Measurements from ENCODE around the gene FPR1.
A peak's percentile ranks its signal among the peaks of the same experiment; 100 is the strongest.
"Not testable (repeated sequence)": the region's sequence is repeated elsewhere in the genome, so short reads cannot be mapped to it uniquely, and the experiment has no call there.

FPR1 gene

DNA sequence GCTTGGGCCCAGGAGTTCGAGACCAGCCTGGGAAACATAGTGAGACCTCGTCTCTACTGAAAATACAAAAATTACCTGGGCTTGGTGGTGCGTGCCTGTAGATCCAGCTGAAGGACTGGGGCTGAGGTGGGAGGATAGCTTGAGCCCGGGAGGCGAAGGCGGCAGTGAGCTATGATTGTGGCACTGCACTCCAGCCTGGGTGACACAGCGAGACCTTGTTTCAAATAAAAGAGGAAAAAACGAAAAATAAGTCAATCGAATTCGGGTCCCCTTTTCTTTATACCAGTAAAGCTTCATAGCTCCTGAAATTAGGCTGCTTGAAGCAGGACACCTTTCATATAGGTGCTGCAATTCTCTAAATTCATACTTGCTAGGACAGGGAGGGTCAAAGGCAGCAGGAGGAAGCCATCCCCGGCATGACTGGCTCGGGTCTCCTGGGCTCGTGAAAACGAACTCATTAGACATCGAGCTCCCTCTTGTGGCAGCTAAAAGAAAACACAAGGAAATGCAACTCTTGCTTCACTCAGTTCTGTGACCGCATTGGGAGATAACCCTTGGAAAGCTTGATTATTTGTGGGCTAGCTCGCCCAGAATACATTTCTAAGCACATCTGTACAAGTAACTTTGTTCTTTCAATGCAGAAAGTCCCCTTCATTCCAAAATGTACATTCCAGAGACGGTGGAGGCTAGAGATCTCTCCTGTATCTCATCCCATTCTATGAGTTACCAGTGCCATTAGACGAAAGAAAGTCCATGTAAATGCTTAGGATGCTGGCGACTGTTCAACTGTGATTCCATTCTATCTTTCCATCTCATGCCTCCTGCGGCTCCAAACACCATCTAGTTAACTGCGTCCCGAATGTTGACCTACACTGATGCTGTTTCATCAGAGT lies 26.1 kb upstream of the FPR1 start:
- DNase-seq: peak; percentile 57

DNA sequence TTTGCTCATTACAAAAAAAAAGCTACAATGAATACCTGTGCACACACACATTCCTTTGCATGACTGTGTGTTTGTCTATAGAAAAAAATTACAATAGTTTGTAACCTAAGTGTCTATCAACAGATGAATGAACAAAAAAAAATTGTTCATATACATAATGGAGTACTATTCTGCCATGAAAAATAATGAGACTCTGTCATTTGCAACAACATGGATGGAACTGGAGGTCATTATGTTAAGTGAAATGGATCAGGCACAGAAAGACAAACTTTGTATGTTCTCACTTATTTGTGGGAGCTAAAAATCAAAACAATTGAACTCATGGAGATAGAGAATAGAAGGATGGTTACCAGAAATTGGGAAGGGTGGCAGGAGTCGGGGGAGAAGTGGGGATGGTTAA lies 24.9 kb upstream of the FPR1 start:
- DNase-seq: not testable (repeated sequence)

- no peak for DNase-seq
These were observed 21.3 kb upstream of the FPR1 start for GRCh38 chr19:51772977-51773376.

DNA sequence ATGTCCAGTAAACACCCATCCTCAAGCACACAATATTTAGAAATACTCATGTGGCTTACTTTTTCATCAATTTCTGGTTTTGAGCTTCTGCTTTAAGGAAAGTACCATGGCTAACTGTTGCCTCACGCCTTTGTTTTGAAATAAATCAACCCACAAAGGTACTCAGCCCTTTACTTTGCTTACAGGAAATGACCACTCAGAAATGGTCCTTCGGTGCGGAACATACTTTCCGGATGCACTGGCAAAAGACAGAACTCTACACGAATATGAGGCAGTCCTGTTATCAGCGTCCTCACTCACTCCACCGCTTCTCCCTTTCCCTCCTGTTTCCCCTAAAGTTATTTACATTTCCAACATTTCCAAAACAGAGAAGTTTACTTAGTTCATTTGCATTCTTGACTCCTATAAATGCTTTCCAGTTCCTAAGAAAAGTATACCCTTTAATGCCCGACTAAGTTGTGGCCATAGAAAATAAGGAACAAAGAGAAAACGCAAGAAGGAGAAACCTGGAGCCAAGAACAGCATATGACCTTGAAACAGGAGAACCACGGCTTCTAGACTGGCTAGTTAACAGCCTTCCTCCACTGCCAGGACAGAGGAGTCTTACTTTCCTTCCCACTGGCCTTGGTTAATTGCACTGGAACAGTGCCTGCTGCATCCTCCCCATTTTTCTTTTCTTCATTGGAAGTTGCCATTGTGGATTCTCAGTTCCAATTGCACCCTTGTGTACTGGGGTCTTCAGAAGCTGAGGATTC lies 19.9 kb upstream of the FPR1 start:
- DNase-seq: no peak

- DNase-seq: no peak
These were observed 14.8 kb upstream of the FPR1 start for GRCh38 chr19:51766461-51766860.

- no peak for DNase-seq
These were observed 13.4 kb upstream of the FPR1 start for GRCh38 chr19:51765086-51765485.

DNA sequence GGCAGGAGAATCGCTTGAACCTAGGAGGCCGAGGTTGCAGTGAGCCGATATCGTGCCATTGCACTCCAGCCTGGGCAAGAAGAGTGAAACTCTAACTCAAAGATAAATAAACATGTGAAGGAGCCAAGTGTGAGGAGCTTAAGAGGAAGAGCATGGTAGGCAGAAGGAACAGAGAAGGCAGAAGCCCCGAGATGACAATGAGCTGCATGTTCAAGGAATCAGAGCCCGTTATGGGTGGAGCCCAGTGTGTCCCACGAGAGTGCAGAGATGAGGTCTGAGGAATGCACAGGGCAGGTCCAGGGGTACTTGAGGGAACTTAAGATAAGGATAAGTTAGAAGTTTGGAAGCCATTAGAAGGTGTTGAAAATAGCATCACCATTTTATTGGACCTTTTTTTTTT lies 10.0 kb upstream of the FPR1 start:
- DNase-seq: no peak

DNA sequence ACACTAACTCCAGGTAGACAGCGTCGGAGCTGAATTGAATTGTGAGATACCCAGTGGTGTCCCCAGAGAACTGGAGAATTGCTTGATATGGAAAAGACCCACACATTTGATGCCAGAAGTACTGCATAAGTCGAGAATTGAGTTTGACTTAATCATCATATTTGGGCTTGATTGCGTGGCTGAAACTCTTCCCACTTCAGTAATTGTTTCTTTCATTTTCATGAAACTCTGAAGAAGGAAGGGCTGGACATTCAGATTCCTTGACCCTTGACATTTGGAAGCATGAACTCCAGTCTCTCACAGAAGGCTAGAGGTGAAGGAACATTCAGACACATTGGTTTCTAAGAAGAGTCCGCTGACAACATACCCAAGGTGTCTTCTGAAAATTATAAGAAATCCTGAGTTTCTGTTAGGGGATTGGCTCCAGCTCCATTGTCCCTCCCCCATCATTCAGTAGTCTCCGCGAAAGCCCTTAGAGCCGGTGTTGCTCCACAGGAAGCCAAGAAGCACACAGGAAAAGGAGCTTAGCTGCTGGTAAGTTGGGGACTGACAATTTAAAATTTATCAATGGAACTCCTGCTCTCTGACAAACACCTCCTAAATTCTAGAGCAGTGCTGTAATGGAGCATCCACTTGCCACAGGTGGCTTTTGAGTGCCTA lies 9.1 kb upstream of the FPR1 start, which contains the start of gene FPR2:
FPR2 (plus strand) TSS at position 484 of the 660 bp plus-strand sequence. CDS start 7,479 bp downstream, outside the sequence.
- no peak for DNase-seq

DNA sequence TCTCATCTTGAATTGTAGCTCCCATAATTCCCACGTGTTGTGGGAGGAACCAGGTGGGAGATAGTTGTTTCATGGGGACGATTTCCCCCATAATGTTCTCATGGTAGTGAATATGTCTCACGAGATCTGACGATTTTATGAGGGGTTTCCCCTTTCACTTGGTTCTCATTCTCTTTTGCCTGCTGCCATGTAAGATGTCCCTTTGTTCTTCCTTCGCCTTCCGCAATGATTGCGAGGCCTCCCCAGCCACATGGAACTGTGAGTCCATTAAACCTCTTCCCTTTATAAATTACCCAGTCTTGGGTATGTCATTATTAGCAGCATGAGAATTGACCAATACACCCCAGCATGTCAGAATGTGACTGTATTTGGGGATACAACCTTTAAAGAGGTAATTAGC lies 3.9 kb upstream of the FPR1 start:
- DNase-seq: no peak

DNA sequence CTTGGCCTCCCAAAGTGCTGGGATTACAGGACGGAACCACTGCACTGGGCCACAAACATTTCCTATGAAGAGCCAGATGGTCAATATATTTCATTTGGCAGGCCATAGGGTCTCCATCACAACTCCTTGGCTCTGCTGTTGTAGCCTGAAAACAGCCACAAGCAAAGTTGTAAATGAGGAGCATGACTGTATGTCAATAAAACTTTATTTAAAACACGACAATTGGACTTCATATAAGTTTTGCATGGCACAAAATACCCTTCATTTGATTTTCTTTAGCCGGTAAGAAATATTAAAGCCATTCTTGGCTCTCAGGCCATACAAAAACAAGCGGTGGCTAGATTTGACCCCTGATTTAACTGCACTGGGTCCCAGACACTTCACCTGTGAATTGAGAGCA lies 3.1 kb upstream of the FPR1 start:
- DNase-seq: no peak

DNA sequence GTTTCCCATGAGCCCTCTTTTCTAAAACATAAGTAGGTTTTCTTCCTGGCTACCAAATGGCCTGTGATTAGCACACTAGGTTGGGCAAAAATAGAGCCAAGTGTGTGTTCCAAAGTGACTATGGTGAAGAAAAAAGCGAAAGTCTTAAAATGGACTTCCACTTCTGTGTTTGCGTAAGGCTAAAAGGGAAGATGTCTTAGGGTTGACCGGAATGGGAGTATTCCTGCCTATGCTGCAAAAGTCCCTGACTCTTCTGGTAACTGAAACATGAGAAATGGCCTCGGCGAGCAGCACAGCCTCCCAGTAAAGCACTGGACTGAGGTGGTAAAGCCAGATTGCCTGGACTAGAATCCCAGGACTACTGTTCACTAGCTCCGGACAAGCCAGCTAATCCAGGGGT lies 2.4 kb upstream of the FPR1 start:
- no peak for DNase-seq

DNA sequence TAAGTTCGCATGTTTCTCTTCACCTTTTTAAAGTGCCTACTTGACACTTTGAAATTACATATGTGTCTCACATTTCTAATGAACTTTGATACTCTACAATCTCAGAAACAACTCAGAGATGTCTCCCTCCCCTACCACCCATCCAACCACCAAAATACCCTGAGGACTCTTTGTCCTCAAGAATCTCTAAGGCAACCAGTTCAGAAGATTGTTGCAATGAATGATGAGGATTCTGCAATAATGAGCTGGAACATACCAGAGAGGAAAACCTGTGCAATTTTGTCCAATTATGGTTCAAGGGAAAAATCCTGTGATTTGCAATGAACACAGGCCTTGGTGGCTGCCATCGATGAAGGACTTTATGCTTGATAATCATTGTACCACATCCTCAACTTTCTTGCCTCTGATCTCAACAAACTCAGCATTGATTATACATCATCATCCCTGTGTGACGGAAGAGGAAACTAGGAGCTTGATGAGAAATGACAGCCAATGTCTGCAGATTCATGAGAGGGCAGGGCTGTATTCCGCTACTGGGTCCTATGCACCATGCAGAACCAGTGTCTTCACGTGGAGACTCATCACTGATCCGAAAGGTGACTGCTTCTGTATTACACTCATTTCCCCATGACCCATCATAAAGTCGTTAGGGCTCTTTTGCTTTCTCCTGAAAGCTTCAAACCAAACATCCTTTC lies 1.1 kb downstream of the FPR1 start:
- no peak for DNase-seq

DNA sequence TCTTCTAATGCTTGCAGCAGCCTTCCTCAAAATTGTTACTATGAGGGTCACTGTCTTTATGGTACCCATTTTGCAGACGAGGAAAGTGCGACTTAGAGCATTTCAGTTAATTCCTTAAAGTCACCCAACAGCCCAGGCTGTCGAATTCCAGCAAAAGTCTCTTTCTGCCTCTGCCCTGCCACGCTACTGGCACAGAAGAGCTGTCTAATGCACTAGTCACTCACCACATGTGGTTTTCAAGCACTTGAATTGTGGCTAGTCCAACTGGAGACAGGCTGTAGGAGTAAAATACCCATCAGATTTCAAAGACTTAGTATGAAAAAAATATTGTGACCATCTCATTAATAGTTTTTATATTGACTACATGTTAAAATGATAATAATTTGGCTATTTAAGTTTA lies 1.7 kb downstream of the FPR1 start:
- no peak for DNase-seq

DNA sequence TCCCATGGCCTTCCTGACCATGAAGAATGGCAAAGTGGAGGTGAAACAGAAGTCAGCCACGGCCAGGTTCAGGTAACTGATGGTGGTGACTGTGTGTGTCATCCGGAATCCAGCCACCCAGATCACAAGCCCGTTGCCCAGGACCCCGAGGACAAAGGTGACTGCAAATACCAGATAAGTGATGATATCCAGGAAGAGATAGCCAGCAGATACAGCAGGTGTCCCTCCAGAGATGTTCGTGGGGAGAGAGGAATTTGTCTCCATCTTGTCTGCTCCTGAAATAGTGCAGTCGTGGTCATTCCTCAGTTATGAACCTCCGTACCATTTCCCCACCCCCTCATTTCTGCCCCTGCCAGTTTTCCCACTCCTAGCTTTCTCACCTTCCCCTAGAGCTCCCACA lies 4.9 kb downstream of the FPR1 start:
- no peak for DNase-seq

DNA sequence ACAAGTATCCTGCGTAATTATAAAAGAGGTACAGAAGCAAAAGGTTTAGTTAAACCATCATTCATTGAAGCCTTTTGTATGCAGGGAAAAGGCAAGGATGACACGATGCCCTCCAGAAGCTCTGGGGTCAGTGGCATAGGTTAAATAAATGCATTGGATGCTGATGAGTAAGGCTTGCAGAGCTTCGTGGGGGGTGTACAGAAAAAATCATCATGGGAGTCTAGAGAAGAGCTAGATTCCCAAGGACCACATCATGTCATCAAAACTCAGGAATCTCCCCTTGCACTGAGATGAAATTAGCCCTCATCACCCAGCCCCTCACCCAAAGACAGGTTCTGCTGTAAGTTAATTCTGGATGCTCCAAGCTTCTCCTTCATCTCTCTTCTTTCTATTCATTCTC lies 8.3 kb downstream of the FPR1 start:
- no peak for DNase-seq

- DNase-seq: no peak
These were observed 8.9 kb downstream of the FPR1 start for GRCh38 chr19:51742789-51743188.

- DNase-seq: no peak
These were observed 11.3 kb downstream of the FPR1 start for GRCh38 chr19:51740356-51740755.

GRCh38 chr19:51739466-51740213 lies 12.0 kb downstream of the FPR1 start:
- no peak for DNase-seq

GRCh38 chr19:51738523-51738922 lies 13.2 kb downstream of the FPR1 start:
- DNase-seq: not testable (repeated sequence)

DNA sequence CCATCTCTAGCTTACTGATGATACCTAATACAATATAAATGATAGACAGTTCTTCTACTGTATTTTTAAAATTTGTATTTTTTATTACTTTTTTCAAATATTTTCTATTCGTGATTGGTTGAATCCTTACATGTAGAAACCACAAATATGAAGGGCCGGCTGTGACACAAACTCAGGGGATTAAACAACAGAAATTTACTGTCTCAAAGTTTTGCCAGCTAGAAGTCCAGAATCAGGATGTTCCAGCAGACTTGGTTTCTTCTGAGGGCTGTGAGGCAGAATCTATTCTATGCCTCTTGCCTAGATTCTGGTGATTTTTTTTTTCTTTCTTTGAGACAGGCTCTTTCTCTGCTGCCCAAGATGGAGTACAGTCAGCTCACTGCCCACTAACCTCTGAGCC lies 13.8 kb downstream of the FPR1 start:
- no peak for DNase-seq

DNA sequence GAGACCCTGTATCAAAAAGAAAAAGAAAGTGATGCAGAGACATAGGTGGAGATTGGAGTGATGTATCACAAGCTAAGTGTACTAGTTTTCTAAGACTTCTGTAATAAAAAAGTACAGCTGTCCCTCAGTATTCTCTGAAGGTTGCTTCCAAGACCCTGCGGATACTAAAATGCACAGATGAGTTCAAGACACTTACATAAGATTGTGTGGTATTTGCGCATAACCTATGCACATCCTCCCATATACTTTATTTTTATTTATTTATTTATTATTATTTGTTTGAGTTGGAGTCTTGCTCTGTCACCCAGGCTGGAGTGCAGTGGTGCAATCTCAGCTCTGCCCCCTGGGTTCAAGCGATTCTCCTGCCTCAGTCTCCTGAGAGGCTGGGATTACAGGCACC lies 14.3 kb downstream of the FPR1 start:
- DNase-seq: no peak

- no peak for DNase-seq
These were observed 15.8 kb downstream of the FPR1 start for GRCh38 chr19:51735759-51736449.
